ENCODE measurements around the gene EPB41. TPM values are rescaled to one million over a fixed set of nuclear protein-coding genes. Genes with fewer than 3 reads are reported as not detected.

Gene EPB41
- total and polyA plus RNA-seq, 2 donors from 2014 or later, result 9.9 to 38.8 TPM

GRCh38 chr1:29082519-29082918 is 168.2 kb downstream of the EPB41 start:
- DNase-seq, result no peak
- H3K27me3 ChIP-seq (ENCODE audit: control insufficient read depth, insufficient read depth, low read length), result no peaks in the 10 kb centered on the region
- no peak overlapping the region for H3K27ac ChIP-seq (ENCODE audit: low read depth in 2 of 2, low read length in 2 of 2)
- intact Hi-C loops (cut with DNase I), result no loop called here
- FAIRE-seq, result no peak
- TF ChIP-seq CTCF (IDR thresholded peaks at IDR 0.05; ENCODE audit: borderline replicate concordance, extremely low read depth, insufficient read depth), result no peak
- H3K4me3 ChIP-seq (ENCODE audit: low read length in 3 of 3), result no peak overlapping the region
- no peaks in the 10 kb centered on the region for H3K9me3 ChIP-seq (ENCODE audit: control insufficient read depth in 2 of 3, insufficient read depth in 1 of 3, low read length in 3 of 3)
- no peaks in the 10 kb centered on the region for H3K4me1 ChIP-seq (ENCODE audit: control insufficient read depth in 2 of 3, insufficient read depth in 2 of 3, low read depth in 1 of 3, low read length in 3 of 3)
- no peak overlapping the region for H3K9ac ChIP-seq (ENCODE audit: low read length in 3 of 3)
- H3K36me3 ChIP-seq (ENCODE audit: control insufficient read depth in 2 of 3, insufficient read depth in 3 of 3, low read length in 3 of 3), result no peaks in the 10 kb centered on the region

- intact Hi-C loops (cut with DNase I), result no loop called here
- Histone ChIP-seq H3K27ac (ENCODE audit: low read depth in 2 of 2, low read length in 2 of 2) (no peak overlapping the region), H3K27me3 (ENCODE audit: control insufficient read depth, insufficient read depth, low read length) (no peaks in the 10 kb centered on the region), H3K36me3 (ENCODE audit: control insufficient read depth in 2 of 3, insufficient read depth in 3 of 3, low read length in 3 of 3) (no peaks in the 10 kb centered on the region), H3K4me1 (ENCODE audit: control insufficient read depth in 2 of 3, insufficient read depth in 2 of 3, low read depth in 1 of 3, low read length in 3 of 3) (no peaks in the 10 kb centered on the region), H3K4me3 (ENCODE audit: low read length in 3 of 3) (no peak overlapping the region), H3K9ac (ENCODE audit: low read length in 3 of 3) (no peak overlapping the region), H3K9me3 (ENCODE audit: control insufficient read depth in 2 of 3, insufficient read depth in 1 of 3, low read length in 3 of 3) (no peaks in the 10 kb centered on the region)
- TF ChIP-seq CTCF (IDR thresholded peaks at IDR 0.05; ENCODE audit: borderline replicate concordance, extremely low read depth, insufficient read depth), result no peak
- DNase-seq (peak in 1 of 5 donors; percentile 56), FAIRE-seq (no peak)
Observed at GRCh38 chr1:29083317-29084195, 169.2 kb downstream of the EPB41 start.

DNA sequence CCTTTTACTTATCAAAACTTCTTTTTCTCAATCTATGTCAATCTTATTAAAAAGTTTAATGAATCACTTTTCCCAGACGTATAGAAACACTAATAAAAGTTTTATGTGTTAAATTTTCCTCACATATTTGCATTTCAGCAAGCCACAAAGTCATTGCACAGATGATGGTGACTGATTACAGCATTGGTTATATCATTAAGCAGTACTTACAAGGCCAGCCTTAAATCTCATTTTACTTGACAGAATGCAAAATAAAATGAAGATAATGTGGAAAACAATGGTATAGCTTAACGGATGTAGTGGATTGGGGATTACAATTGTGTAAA is 169.8 kb downstream of the EPB41 start:
- TF ChIP-seq CTCF (IDR thresholded peaks at IDR 0.05; ENCODE audit: borderline replicate concordance, extremely low read depth, insufficient read depth), result no peak
- intact Hi-C loops (cut with DNase I), result no loop called here
- no peaks in the 10 kb centered on the region for H3K36me3 ChIP-seq (ENCODE audit: control insufficient read depth in 2 of 3, insufficient read depth in 3 of 3, low read length in 3 of 3)
- H3K27me3 ChIP-seq (ENCODE audit: control insufficient read depth, insufficient read depth, low read length), result no peaks in the 10 kb centered on the region
- H3K27ac ChIP-seq (ENCODE audit: low read depth in 2 of 2, low read length in 2 of 2), result no peak overlapping the region
- H3K9ac ChIP-seq (ENCODE audit: low read length in 3 of 3), result no peak overlapping the region
- H3K4me1 ChIP-seq (ENCODE audit: control insufficient read depth in 2 of 3, insufficient read depth in 2 of 3, low read depth in 1 of 3, low read length in 3 of 3), result no peaks in the 10 kb centered on the region
- DNase-seq (no peak), FAIRE-seq (no peak)
- no peaks in the 10 kb centered on the region for H3K9me3 ChIP-seq (ENCODE audit: control insufficient read depth in 2 of 3, insufficient read depth in 1 of 3, low read length in 3 of 3)
- H3K4me3 ChIP-seq (ENCODE audit: low read length in 3 of 3), result no peak overlapping the region
